GF-D8 (cell line): ENCODE results near the gene USP36.
A peak's percentile ranks its signal among the peaks of the same experiment; 100 is the strongest.

ENCODE experiments used
- DNase-seq: peaks from one replicate; lab custom pipeline; 2025; lab: John Stamatoyannopoulos, UW

USP36 gene

DNA sequence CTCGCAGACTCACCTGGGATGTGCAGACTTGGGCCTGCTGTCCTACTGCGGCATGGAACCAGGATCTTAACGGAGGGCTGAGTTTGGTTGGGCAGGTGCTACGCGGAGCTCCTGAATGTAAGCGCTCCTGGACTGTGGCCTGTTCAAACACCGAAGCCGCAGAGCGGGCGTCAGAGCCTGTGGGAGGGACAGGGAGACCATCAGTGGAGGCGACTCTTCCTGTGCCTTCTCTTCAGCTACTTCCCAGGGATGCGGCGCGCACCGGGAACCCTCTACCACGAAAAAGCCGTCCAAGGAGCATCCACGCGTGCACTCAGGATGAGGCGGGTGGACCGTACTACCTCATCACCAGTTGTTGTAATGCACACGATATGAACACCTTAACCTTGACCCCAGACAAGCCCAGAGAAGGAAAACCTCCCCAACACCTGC is 2.0 kb downstream of the USP36 start:
- DNase-seq = no peak

DNA sequence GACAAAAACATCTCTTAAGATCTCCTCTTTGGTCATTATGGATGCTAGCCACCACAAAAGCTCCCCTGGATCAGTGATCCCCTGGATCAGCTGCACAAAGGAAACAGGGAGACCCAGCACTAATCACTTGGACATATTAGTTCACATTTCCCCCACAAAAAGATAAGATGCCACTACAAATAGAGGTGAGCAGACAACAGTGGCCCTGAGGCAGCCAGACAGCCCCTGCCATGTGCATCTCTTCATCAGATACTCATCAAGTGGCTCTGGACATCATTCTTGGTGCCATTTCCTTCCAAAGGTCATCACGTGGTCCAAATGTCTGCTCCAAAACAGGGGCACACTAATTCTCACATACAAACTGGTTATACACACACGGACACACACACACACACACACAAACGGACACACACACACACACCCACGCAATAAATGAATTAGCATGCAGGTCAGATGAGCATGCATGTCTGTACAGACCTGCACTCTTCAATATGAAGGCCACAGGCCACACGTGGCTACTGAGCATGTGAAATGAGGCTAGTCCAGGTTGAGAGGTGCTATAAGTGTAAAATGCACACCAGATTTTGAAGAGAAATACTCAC is 4.1 kb downstream of the USP36 start:
- no peak for DNase-seq

DNA sequence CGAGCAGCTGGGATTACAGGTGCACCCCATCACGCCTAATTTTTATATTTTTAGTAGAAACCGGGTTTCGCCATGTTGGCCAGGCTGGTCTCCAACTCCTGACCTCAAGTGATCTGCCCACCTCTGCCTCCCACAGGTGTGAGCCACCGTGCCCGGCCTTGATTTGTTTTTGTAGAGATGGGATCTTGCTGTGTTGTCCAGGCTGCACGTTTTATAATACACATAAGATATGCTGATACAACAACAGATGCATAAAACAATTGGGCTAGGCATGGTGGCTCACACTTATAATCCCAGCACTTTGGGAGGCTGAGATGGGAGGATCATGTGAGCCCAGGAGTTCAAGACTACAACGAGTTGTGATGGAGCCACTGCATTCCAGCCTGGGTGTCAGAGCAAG is 6.0 kb downstream of the USP36 start:
- DNase-seq = no peak

DNA sequence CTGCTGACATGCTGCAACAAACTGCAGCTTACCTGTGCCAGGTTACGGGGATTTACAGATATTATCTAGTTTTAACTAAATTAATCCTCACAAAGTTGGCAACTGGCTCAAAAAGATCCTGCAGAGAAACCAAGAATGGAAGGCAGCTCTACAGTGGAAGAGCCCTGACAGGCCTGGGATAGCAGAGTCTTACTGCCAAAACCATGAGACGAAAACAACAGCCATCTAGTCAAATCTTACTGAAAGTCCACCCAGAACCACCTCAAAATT is 8.1 kb downstream of the USP36 start:
- no peak for DNase-seq

DNA sequence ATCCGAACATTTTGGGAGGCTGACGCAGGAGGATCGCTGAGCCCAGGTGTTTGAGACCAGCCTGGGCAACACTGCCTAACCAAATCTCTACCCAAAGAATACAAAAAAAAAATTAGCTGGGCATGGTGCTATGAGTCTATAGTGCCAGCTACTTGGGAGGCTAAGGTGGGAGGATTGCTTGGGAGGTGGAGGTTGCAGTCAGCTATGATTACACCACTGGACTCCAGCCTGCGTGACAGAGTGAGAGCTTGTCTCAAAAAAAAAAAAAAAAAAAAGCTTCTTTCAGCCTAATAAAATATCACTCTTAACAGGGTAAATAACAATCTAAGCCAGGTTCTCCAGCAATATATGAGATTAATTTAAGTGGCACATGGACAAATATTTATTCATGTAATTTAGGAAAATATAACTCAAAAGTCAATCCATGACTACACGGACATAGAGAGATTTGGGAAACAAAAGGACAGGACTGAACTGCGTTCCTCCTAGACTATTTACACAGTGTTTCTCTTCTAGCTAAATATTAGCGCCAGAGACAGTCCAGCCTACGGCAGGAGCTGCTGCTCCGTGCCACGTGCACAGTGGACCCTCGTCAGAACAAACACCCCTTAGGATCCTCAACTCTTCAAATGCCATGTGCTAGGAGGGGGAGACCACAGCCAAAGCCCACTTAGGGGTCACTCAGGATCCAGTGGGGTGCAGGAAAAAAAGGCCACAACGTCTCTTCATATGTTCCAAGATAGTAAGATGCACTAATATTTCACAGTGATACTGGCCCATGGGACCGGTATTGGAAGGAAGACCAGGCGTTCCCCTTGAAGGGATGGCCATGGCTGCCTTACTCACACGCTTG is 8.7 kb downstream of the USP36 start:
- no peak for DNase-seq

DNA sequence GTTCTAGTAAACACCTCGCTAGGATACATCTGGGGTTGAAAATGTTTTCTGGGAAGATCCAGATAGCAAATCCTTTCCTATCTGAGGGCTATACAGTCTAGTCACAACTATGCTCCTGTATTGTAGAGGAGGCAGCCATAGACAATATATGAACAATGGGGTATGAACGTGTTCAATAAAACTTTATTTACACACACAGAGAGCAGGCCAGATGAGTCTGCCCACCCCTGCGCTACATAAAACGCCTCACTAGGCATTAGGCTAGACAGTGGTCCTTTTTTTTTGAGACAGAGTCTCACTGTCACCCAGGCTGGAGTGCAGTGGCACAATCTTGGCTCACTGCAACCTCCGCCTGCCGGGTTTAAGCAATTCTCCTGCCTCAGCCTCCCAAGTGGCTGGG is 11.1 kb downstream of the USP36 start:
- no peak for DNase-seq

DNA sequence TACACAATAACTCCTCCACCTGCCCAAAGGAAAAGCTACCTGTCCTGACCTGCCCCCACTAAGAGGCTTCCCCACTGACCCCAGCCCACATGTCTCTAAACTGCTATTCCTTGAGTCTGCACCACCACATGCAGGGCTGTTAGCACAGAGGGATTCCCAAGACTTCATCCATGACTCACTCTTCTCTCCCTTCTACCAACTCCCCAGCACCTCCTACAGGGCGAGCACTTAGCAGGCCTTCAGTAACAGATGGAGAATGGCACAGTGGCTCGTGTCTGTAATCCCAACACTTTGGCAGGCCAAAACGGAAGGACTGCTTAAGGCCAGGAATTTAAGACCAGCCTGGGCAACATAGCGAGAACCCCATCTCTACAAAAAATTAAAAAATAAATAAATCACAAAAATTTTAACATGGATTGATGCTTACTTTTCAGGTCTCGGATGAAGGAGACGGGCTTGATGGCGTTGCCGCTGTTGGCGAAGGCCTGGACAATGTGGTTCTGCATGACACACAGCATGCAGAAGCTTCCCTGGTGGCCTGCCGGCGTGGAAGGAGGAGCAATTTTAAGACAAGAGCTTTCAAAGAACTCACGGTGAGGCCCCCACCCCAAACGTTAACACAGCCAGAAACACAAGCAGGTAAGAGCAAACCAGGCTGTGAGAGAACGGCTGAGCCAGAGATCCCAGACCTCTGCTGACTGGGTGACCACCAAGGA is 12.0 kb downstream of the USP36 start:
- DNase-seq = no peak

DNA sequence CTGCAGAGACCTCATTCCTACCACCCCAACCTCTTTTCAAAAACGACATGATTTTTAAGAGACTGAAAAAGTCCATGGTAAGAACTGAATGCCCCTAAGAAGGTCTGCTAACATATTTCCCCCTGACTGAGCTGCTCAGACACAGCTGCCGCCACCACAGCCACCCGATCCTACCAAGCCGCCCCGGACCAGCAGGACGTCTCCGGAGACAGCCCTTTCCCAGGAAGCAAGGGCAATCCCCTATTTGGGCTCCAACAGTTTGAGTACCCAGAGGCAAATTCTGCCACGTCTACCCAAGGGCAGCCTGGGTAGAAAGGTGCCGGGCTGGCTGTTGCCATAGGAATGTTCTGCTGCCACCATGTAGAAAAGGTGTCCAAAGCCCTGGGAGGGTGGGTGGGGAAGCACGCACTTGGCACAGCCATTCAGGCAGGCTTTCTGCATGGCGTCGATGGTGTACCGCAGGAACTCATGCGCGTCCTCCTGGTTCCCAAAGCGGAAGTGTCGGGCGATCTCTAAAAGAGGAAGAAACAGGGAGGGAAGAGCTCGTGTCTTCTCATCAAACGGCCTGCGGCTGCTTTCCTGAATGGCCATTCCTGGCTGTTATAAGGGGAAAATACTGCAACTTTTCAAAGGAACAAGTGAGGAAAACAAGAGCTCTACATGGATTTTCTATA is 13.6 kb downstream of the USP36 start:
- DNase-seq = peak; percentile 56

DNA sequence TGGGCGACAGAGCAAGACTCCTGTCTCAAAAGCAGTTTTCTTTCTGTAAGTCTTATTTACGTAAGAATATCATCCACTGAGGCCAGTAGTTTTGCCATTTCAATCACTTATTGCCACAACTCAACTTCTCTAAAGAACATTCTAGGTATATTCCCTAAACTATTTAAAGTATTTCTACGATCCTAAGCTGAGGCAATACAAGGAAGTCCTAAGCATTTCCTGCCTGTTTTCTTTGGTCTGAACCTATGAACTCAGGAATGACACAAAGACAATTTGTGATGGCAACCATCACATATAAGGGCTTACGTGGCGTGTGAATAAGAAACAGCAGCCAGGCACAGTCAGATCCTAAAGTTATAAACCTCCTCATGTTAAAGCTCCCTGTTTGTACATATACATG is 14.2 kb downstream of the USP36 start:
- no peak for DNase-seq

DNA sequence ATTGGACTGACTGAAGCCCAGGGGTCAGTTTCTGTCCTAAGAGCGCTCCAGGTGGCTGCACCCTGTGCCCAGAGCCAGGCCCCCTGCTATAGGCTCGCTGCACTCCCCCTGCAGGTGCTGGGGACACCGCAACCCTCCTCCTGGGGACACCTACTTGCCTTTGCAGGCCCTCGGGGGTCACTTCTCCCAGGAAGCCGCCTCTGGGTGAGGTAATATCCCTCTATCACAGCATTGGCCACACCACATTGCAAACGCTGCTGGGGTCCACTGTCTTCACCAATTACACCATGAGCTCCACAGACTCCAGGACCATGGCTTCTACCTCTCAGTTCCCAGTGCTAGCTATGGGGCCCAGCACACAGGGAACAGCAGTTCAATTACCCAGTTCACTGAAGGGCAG is 14.9 kb downstream of the USP36 start:
- no peak for DNase-seq

DNA sequence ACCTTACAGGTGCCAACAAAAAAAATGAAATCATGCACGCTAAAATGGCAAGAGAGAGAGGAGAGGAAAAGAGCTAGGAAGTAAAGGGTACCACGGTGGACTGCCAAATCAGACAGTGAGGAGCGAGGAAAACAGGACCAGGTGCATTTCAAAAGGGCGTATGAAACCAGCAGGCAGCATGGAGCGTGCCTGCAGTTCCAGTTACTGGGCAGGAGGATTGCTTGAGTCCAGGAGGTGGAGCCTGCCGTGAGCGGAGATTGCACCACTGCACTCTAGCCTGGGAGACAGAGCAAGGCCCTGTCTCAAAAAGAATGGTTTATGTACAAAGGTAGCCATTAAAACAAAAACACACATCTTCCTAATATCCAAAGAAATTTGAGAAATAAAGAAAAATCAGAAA is 16.4 kb downstream of the USP36 start:
- no peak for DNase-seq

DNA sequence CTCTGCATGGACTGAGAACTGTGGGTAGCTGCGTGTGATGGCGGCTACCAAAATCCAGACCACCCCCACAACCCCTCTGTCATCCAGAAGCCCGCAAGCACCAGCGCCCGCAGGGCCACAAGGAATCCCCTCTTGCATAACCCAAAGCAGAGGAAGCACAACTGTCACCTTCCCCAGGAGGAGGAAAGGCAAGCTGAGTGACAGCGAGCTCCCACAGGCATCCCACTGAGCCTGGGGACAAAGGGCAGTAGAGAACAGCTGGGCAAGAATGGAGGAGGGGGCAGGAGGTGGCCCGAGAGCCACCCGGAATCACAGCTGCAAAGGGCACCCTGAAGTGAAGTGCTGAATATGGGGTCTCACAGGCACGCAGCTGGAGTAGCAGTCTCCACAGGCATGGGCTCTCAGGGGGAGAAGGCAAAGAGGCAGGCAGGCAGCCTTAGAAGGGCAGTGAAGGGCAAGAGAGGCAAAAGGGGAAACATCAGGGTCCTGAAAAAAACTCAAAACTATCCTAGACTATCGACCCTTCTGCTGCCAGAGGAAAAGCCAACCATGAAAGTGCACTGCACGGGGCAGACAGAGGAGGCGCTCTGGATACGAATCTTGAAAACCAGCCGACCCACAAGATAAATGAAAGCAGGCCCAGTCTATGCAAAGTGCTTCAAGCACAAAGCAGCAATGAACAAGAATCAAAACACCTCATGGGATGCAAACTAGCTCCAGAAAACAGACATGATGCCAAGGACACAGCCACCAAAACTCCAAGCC is 17.1 kb downstream of the USP36 start:
- no peak for DNase-seq

DNA sequence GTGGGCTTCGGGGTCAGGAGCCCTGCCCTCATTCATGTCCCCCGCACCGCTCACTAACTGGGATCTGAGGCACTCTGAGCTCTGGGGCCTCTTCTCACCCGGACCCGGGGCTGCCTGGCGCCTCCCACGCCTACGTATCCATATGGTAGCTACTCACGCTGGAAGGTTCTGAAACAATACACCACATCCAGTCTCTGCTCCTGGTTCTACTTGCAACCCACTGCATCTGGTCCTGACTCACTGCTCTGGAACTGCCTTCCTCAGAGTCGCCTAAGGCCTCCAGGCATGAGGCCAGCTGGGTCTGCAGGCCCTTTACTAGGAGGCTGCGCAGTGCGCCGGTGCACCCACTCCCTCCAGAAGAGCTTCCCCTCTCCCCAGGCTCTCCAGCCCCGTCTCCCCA is 18.1 kb downstream of the USP36 start:
- DNase-seq = no peak

DNA sequence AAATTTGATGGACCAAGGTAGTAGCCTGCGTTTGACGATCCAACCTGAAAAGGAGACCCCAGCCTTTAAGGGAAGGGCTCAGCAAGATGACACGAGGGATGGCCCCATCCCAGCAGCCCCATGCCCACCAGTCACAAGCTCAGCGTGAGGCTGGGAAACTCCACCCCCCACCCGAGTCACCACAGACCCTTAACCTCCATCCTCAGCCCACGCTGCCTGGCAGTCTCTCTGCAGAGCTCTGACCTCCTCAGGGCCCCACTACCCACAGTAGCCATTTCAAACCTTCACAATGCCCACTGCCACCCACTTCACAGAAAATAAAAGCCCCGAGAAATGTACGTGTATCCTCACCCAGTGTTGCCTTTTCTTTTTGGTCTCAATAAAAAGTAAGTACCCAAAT is 18.7 kb downstream of the USP36 start:
- no peak for DNase-seq

DNA sequence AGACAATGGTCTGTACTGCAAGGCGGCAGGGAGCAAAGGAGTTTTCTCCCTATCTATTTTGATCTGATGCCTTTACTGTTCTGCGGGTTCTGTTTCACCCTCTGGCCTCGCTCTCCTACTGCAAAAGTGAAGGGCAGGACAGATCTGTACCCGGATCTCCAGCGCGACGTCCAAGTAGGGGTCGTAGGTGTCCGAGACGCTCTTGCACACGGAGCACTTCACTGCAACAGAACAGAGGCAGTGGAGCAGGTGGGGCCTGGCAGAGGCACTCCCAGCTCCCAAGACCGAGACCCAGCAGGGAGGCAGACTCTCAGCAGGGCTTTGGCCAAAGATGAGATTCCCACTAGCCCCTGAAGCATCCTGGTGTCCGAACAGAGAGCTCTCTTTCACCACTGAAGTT is 19.8 kb downstream of the USP36 start:
- DNase-seq = no peak

DNA sequence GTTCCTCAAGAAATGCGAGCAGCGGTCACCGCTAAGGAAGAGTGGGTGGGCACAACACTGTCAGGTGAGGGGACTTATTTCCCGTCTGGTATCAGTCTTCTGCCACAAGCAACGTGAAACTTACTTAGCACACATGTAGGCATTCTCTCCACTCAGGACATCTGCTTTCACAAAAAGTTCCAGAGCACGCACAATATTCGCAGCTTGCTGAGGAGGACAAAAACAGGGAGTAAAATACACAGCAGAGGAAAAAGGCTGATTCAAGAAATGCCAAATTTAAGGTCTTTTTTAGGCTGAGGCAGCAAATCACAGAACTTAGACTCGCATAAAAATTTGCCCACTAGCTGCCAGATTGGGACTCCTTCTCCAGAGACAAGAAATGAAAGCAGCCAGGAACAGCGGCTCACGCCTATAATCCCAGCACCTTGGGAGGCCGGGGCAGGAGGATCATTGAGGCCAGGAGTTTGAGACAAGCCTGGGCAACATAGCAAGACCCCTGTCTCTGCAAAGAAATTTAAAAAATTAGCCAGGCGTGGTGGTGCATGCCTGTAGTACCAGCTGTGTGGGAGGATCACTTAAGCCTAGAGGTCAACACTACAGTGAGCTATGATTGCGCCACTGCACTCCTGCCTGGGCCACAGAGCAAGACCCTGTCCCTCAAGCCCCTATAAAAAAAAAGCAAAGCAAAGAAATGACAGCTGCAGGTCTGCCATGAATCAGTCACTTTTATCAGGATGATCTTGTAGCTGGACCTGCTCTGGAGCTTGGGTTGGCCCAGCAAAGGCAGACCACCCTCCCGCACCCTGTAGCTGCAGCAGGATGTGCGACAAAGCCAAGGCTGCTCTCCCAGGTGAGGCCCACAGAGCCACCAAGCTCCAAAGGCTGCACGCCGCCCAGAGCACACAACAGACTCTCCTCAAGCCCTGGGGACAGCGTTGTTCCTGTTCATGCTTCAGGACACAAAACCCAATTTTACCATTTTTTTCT is 20.5 kb downstream of the USP36 start:
- no peak for DNase-seq

DNA sequence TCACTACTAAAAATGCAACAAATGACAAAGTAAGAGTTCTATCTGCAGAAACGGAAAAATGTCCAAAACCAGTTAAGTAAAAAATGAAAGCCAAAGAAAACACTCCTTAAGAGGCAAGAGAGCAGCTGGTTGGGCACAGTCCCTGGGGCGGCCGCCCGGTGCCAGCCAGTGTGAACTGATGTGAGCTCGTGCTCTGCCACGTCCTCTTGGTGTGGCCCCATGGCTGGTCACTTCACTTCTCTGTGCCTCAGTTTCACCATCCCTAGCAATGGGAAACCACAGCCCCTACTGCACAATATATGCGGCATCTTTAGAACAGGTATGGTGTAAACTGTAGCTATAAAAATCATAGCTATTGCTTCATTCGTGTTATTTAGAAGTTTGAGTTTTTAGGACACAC is 21.2 kb downstream of the USP36 start:
- DNase-seq = no peak

DNA sequence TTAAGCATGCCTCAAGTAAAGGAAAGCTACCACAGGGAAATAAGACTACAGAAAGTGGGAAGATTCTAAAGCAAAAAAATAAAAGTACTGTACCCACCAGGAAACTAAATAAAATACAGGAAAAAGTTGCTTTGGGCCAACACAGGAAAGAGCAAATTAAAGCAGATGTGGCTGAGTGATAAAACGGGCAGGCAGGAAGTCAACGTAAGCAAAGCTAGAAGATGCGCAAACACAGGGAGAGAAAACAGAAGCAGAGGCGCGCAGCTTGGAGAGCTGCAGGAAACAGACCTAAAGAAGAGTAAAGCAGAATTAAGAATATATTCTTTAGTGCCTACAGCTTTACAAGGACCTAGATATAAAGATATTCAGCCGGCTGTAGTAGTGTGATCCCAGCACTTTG is 21.7 kb downstream of the USP36 start:
- peak; percentile 66 for DNase-seq

DNA sequence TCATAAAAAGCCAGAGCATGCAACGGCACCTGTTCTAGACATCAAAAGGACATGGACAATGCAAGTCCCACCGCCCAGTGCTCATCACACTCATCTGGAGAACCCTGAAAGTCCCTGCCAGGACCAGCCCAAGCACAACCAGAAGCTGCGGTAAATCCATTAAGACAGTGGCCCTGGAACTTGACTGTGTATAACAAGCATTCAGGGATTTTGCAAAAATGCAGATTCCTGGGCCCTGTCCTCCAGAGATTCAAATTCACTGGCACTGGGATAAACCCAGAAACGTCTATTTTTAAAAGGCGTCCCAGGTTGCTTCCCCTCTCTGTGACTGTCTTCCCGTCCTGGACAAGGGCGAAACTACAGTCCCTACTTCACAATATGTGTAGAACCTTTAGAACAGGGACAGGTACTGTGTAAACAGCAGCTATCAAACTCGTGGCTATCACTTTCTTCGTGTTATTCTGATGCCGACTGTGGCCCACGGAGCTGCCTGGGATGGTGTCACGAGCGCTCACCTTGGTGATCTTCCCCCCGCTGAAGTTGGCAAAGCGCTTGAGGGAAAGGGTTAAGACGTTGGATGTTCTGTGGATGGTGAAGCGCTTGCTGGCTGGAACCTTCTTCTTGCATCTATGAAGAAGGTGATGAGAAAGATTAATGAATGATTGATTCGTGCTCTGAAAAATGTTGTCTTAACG is 22.3 kb downstream of the USP36 start:
- no peak for DNase-seq

DNA sequence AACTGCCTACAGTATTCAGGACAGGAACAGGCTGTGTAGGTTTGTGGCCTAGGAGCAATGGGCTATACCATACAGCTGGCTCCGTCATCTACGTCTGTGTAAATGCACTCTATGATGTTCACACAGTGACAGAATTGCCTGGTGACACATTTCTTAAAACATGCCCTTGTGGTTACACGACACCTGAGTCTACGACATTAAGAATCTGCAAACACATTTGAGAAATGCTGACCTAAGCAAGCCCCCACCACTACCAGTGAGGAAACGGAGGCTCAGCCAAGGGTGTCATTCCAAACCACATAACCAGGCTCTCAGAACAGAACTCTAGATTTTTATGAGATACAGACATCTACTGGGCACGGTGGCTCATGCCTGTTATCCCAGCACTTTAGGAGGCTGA is 23.5 kb downstream of the USP36 start:
- DNase-seq = no peak
